Left cardiac atrium (tissue), 4 donors: Measurements from ENCODE around the gene ADGRA3. TPM values are rescaled to one million over a fixed set of nuclear protein-coding genes. Genes with fewer than 3 reads are reported as not detected.
A peak's percentile ranks its signal among the peaks of the same experiment; 100 is the strongest.

Experiments
- ATAC-seq, 2 donors: fragments of 200-7000 bp; cut with Tn5 transposase; one replicate each; pipeline ENCODE4 v1.9.1; 2020; ENCODE audit warnings: mild to moderate bottlenecking in 2 of 2, moderate library complexity in 2 of 2
- DNase-seq: peaks from one replicate; pipeline ENCODE4 v3.0.0-alpha.2; 2020
- intact Hi-C, 2 donors: fragments of 100-400 bp; cut with DNase I; formaldehyde crosslinking; loops; one replicate each; pipeline versions ENCODE4 v1.14.1 to v1.15.1; 2022 to 2023
- total RNA-seq, 2 donors: library from RNA; stranded (reverse); fragmentation: NEBNext Ultra II Directional; extraction: Animal tissue kit (Norgen Biotek cat#: 25700); gene quantifications; one replicate each; pipeline ENCODE4 v1.2.1, GENCODE V29; 2021
- donor health status: DM: no; HTN: yes; CAD: no.
- donor health status: DM: no; HTN: yes; CAD: no; lungs with severe emphysema.
- donor health status: DM: yes; HTN: yes; CAD: no.
- donor health status: Dilated cardiomyopathy.

Gene ADGRA3
- total RNA-seq, 2 donors from 2014 or later = 19.3 to 28.0 TPM

DNA sequence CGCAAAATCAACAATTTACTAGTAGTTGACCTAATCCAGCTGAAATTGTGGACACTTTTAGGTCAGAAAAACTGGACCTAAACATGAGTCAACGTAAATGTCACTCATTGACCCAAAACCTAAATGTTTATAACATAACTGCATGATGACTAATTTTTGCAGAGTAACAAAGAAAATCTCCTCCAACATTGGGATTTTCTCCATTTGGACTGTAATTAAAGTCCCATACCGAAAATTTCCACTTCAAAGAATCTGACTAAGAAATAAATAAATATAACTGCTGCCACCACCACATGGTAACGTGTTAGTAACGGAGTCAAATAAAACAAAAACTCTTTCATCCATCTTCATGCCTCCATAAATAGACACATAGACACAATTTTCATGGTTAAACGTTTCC lies 1.9 kb downstream of the ADGRA3 start:
- ATAC-seq (no peak), DNase-seq (no peak)
- intact Hi-C loops = no loop called here

DNA sequence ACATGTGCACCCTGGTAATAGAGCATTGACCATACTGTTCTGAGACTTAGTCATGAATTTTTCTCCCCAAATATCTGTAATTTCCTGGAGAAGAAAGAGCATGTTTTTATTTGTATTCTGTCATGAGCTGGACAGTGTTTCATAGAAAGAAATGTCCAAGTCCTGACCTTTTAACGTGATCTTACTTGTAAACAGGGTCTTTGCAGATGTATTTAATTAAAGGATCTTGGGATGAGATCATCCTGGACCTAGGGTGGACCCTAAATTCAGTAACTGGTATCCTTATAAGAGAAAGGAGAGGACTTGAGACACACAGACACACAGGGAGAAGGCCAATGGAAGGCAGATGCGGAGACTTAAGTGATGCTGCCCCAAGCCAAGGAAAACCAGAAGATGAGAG lies 3.6 kb downstream of the ADGRA3 start:
- DNase-seq = no peak
- no peak for ATAC-seq
- intact Hi-C loops = no loop called here

DNA sequence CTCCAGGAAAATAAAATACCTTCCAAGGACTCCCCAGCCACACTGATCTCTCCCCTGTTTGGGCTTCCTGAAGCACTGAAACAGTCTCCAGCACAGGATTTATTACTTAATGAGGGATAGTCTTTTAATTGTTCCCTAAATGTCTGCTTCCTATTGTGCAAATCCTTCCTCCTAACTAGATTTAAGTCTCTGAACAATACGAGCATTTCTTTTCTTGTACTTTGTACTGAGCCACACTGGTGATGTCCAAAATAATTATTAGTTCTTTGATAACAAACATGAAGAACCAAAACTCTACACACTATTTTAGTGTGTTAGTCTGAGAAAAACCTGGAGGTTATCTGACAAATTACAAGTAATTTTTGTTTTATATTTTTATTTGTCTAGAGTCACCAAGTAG lies 5.1 kb downstream of the ADGRA3 start:
- intact Hi-C loops = no loop called here
- ATAC-seq (no peak), DNase-seq (no peak)

DNA sequence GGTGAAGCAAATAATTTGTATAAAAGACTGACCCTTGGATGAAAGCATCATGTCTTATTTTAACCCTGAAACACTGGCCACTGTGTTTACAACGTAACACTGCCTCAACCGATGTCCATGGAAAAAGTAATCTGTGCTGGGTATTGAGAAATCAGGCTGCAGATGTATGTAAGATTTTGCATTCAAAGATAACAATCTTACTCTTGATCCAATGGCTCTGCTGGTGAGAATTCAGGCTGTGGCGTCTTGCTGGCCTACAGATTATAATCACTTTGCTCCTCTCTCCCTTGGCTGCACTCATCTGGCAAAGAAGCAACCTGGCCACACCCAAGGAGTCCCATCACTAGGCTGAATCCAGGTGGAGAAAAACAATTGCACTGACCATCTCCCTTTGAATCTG lies 7.5 kb downstream of the ADGRA3 start:
- ATAC-seq (no peak), DNase-seq (no peak)
- intact Hi-C loops = no loop called here

DNA sequence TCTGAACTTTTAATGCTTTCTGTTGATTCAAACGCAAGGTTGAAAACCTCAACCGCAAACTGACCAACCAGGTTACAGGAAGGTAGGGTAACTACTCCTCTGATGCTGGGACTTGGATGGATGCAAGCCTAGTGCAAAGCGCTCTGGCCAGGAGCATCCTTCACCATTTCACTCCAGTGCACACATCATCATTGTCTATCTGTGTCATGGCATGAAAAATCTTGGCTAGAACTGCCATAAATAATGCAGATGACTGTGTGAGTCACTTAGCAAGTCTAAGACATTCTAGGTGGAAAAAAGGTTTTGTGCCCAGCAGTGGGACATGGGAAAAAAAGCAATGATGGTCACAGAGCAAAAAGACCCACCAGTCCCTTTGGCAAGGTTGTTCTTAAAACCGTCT lies 10.9 kb downstream of the ADGRA3 start:
- ATAC-seq = no peak
- no peak for DNase-seq
- intact Hi-C loops = no loop called here

DNA sequence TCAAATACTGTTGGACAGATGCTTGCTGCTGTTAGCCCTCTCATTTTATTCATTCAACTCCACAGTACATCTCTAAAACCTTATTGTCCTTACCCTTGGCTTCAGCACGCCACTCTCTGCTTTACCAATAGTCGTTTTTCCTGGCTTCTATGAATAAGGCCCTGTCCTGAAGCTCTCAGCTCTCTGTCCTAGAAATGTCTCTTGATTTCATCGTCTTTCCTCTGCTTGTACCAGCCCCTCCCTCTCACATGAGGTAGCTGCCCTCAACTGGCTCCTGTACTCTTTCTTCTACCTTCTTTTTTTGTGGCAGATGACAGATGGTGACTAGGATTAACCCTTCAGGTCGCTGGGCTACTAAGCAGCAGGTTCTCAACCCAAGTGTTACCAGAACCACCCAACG lies 11.4 kb downstream of the ADGRA3 start:
- DNase-seq (no peak), ATAC-seq (no peak)
- intact Hi-C loops = no loop called here

DNA sequence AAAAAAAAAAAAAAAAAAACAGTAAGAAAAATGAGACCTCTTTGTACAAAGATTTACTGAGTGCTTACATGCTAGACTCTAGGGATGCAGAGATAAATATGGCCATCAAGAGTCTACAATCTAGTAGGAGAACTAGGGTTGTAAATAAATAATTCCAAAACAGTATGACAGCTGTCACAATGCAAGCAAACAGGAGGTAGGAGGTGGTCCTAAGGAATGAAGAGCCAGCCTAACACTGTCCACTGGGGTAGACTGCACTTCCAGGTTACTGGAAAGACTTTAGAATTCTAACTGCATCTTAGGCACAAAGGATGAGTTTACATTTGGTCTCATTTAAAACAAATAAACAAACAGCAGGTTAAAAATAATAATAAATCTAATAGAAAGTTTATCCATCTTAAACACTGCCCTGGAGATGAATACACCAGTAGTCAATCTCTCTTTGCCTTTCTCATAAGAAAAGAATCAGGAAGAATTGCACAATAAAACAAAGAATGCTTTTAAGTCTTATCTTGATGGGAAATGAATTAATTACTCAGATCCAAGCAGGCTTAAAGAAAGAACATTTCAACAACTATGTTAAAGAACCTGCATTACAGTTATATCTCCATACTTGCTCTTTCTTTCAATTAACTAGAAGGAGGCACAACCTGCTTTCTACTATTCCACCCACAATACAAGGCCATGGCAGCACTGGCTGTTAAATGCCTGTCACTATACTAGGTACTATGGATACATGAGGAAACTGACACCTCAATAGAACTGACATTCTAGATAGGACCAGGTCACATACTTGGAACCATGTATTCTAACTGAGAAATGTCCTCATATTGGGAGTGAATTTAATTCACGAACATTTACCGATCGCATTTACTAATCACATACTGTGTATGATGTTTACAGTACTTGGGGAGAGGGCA lies 12.7 kb downstream of the ADGRA3 start:
- no peak for ATAC-seq
- intact Hi-C loops = no loop called here
- no peak for DNase-seq

DNA sequence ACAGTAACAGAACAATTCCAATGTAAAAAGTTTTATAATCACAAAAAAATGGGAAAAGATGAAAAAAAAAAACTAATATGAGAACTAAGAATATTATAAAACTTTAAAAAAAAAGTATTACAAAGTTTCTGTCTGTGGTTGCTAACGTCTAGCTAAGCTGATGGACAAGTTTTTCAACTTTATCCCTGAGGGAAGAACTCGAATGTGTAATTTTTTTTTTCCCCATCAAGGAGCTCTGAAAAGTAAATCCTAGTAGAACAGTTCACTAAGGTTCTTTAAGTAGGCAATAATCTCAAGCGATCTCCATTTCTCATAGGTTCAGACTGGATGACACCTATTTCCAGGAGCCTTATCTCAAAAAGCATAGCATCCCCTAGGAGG lies 14.2 kb downstream of the ADGRA3 start:
- DNase-seq = no peak
- intact Hi-C loops = no loop called here
- ATAC-seq = no peak

DNA sequence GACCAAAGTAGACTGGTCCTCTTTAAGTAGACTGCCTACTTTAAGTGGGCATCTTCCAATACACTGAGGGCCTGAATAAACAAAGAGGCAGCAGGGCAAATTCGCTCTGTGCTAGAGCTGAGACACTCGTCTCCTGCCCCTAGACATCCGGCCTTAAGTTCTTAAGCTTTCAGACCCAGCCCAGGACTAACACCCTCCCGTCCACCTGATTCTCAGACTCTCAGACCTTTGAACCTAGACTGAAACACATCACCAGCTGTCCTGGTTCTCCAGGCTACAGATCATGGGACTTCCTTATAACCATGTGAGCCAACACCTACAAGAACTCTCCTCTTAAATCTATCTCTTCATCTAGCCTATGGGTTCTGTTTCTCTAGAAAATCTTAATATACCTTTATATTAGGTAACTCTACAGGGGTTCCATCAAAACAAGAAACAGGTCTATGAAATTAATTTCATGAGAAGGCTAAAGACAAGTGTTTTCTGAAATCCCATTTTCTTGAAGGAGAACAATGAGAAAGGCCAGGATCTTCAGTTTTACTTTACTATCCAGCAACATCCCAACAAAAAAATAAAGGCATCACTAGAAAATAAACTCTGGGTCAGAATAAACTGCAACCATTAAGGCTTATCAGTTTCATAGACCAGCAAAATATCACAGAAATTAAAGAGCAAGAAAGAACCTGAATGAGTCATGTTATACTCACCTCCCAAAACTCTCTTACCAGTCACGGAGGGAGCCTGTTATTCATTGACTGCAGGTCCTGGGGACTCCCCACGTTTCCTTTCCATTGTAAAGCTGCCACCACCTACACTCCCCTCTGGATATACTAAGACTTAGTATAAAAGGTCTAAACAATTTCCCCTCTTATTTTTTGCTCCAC lies 14.8 kb downstream of the ADGRA3 start:
- DNase-seq (no peak), ATAC-seq (peak in 1 of 2 donors; percentile 78)
- intact Hi-C loops = no loop called here

DNA sequence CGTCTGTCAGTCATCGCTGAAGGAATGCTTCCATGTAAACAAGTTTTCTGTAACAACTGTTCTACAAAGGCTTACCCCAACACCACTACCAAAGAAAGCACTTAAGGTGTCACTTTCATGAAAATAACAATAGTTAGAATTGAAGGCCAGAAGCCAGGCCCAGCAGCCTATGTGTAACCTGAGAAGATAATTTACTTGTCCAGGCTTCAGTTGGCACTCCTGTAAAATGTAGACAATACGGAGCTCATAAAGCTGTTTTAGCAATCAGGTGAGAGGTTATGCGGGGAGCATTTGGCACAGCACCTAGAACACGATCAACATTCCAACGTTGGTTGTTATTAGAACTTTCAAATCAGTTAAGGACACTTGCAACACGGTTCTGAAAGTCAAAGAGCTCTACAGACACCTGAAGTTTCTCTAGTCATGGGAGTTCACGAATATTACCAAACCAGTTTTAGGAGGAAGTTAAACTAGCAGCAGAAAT lies 15.7 kb downstream of the ADGRA3 start:
- ATAC-seq = peak; percentile 16 to 25
- intact Hi-C loops = no loop called here
- DNase-seq = no peak

DNA sequence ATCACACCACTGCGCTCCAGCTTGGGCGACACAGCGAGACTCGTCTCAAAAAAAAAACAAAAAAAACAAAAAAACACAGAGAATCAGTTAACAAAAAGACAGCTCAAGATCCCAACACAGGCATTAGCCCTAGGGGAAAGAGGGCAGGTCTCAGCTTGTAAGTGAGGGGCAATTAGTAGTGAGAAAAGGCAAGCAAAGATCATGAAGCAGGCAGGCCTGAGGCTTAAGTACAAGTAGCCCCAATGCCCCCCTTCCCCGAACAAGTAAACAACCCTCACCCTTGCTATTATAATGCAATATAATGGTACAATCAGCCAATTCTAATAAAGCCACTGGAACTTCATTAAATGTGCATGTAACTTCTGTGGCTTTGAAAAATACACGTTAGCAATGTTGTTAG lies 17.0 kb downstream of the ADGRA3 start:
- intact Hi-C loops = no loop called here
- no peak for ATAC-seq
- no peak for DNase-seq

DNA sequence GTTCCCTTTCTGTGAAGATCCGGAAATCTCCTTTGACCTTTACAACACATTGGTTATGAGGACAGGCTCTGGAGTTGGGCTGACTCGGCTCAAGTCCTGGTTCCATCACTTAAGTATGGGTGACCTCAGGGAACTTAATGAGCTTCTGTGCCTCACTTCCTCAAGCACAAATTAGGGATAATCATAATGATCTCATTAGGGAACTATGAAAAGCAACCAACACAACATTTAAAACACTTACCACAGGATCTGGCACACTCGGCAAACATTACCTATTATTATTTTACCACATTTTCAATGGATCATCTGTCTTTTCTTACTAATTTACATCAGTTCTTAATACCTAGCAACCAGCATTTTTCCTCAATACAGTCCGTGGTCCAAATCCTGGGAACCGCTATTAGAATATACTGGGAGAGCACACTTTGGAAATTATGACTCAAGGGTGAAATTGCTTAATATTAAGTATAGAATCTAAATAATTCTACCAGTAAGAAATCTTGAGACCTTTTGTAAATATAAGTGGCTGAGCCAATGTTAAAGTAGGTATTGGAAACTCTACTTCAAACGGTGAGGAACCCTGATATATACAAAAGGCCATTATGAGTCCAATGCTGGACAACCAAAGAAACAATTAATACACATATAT lies 19.6 kb downstream of the ADGRA3 start:
- intact Hi-C loops = no loop called here
- no peak for DNase-seq
- ATAC-seq = no peak

DNA sequence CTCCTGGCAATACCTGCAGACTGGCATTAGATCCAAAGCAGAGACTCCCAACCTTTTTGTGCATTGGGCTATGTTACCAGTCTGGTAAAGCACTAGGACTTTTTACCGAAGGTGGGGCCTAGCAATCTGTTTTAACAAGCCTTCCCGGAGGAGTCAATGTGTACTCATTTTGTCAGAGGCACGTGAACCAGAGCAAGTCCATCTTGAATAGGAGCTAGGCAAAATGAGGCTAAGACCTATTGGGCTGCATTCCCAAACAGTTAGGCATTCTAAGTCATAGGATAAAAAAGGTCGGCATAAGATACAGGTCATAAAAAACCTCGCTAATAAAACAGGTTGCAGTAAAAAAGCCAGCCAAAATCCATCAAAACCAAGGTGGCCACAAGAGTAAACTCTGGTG lies 22.3 kb downstream of the ADGRA3 start:
- intact Hi-C loops = no loop called here
- DNase-seq (no peak), ATAC-seq (no peak)

DNA sequence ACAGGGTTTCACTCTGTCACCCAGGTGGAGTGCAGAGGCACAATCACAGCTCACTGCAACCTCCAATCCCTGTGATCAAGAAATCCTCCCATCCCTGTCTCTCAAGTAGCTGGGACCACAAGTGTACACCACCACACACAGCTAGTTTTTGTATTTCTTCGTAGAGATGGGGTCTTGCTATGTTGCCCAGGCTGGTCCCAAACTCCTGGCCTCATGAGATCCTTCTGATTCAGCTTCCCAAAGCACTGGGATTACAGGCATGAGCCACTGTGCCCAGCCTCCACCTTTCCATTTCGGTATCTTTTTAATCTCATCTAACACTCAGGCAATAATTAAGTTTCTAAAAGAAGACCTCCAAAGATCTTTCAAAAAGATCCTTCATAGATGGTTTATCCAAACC lies 22.9 kb downstream of the ADGRA3 start:
- ATAC-seq = no peak

DNA sequence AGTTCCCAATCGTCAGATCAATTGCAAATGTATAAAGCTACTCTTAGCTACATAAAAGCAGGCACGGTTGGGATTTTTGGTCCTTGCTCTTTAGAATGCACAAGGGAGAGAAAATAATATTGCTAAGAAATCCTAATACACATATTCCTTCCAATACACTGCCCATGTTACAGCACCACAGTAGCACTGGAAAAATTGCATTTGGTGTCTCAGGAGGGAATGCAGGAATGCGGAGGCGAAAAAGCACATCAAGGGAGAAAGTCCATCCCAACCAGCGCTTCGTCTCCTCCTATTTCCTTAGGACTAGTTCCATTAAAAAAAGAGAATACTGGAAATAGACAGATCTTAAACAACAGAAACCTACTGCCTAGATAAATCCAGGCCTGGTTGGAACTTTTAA lies 23.9 kb downstream of the ADGRA3 start:
- no peak for DNase-seq
- intact Hi-C loops = no loop called here
- ATAC-seq = no peak

More for the DNA sequence above, 22.9 kb downstream of the ADGRA3 start:
- DNase-seq = no peak
- intact Hi-C loops = no loop called here

DNA sequence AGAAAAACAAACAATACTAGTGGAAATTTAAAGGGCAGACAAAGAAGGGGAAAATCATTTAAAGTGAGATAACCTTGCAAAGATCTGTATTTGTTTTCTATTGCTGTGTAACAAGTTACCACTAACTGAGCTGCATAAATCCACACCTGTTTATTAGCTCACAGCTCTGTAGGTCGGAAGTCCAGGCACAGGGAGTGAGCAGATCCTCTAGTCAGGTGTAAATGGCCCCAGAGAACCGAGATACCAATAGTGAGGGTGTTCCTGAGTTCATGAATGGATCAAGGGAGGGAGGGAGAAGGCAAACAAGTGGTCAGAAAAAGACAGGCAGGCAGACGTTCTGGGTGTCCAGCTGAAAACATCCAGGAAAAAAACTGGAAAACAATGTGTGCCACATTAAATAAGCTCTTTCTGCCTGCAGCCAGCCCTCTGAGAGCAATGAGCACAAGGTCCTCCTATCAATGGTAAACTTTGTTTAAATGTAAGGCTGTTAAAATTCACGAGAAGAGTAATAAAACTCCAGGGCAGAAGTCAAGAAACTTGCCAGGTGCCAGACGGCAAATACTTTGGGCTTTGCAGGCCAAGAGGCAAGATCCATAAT lies 25.0 kb downstream of the ADGRA3 start:
- intact Hi-C loops = no loop called here
- ATAC-seq (no peak), DNase-seq (no peak)

DNA sequence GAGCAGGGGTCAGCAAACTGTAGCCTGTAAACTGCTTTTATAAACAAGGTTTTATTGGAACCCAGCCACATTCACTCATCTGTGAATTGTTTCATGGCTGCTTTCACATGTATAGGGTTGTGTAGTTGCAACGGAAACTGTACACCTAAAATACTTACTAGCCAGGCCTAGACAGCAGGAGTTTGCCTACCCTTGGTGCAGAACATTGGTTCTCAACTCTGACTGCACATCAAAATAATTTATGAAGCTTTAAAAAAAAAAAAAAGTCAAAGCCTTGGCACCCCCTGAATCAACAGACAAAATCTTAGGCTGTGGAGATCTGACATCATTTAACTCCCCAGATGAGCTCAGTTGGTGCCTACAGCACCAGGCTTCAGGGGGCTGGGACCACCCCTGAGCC lies 27.8 kb downstream of the ADGRA3 start:
- DNase-seq (no peak), ATAC-seq (no peak)
- intact Hi-C loops = no loop called here

DNA sequence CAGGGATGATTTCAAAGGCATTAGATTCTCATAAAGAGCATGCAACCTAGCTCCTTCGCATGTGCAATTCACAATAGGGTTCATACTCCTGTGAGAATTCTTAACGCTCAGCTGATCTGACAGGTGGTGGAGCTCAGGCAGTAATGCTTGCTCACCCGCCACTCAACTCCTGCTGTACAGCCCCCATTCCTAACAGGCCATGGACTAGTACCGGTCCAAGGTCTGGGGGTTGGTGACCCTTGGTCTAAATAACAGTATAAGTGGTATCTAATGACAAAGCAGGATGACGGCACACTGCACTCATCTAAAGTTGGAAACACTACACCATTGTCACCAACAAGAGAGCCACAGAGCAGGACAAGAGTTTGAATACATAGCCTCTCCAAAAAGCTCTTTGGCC lies 28.5 kb downstream of the ADGRA3 start:
- intact Hi-C loops = no loop called here
- ATAC-seq (peak in 1 of 2 donors; percentile 40), DNase-seq (no peak)

DNA sequence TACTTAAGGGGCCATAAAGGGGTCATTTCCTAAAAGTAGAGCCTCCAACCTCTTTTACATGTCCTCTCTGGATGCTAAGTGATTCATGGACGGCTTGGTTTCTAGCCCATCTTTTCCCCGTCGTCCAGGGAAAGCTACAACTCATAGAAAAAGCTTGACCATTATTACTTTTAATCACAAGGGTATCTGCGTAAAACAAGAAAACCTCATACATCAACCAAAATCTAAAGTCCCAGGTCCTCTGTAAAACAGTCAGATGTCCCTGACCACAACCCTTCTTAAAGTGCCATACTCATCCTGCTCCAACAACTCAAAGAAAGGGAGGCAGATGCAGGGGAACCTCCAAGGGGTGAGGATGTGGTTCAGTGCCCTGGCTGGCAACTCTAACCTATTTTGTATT lies 29.6 kb downstream of the ADGRA3 start:
- no peak for ATAC-seq
- intact Hi-C loops = no loop called here
- DNase-seq = no peak
